IPS-11a (cell line): Measurements from ENCODE around the gene DAPK1.

Experiments used
- H3K4me3 ChIP-seq: one replicate; pipeline ENCODE4 v1.5.1; 2013; ENCODE audit warnings: low read depth, low read length, control low read depth

The DAPK1 gene

GRCh38 chr9:87587864-87588263 lies 90.2 kb downstream of the DAPK1 start:
- H3K4me3 ChIP-seq: no peak overlapping the region

DNA sequence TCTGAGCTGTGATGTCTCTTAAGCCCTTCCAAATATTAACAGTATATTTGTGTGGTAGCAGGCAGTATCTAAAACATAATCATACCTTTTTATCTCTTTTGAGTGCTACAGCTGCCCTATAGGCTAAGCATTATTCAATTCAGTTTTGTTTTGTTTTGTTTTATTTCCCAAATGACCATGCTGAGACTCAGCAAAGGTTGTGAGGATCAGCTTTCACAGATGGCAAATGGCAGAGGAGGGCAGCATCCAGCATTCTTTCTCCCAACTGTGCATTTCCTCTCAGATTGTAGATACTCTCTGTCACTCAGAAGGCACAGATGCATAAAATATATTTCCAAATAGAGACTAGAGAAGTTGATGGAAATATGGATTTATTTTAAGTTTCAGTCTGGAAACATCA lies 90.7 kb downstream of the DAPK1 start:
- no peak overlapping the region for H3K4me3 ChIP-seq

DNA sequence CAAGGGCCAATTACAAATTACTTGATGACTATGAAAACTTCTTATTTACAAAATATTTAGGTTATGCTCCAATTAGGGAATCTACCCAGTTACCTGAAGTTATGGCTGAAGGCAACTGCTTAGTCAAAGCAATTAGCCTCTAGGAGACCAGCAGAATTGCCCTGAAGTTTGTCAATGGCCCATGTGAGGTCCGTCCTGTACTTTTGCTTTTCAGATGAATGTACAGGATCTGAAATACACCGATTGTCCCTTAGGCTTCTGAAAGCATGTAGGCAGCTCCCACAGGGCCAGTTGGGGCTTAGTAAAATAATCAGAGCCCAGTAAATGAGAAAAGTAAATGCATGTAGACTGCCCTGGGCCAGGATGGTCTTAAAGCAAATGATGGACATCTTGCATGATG lies 93.3 kb downstream of the DAPK1 start:
- no peak overlapping the region for H3K4me3 ChIP-seq

DNA sequence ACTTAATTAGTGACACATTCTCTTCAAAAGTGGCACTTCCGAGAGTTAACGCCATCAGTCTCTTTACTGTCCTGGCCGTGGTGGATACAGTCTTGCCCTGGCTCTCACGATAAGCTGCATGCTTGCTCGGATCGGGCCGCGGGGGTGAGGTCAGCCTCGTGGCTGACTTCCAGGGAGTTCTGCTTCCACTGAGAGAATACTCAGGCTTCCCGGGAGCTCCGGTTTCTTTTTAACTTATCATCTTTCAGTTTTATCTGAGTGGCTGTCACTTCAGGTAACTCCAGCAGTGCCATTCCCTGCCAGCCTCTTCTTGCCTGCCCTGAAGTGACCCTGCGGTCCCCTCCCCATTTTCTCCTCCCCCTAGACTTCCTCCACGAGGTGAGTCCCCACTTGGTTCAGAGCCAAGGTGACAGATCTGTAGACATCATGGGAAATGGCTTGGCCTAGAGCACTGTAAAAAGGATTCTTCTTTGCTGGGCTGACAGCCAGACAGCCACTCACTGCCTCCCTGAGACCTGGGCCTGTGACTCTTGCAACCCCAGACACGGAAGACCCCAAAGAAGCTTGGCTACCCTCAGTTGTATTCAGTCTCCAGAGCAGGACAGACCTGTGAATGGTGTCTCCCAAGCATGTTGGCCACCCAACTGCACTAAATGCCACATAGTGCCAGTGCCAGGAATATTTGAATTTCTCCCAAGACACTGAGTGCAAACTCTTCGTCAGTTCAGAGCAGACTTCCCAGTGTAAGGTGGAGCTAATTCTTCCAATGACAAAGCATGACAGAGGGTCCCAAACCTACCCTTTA lies 95.1 kb downstream of the DAPK1 start:
- no peak overlapping the region for H3K4me3 ChIP-seq

- H3K4me3 ChIP-seq: no peak overlapping the region
Observed at GRCh38 chr9:87593359-87593980, 95.8 kb downstream of the DAPK1 start.

DNA sequence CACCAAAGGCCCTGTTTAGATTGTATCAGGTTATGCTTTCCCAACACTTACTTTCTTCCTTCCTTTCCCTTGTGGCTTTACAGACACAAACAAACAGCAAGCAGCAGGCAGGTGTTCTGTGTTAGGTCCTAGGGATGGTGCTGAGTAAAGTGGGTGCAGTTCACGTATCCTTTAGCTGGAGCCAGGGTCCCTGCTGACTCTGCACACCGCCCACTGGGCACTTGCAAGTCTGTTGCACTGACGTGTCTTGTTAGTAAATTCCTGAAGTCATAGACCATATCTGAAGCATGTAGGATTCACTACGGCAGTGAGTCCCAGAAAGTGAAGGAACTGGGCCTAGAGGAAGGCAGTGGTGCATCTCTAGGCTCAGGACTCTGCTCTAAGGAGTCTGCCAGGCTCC lies 96.5 kb downstream of the DAPK1 start:
- H3K4me3 ChIP-seq: no peak overlapping the region

DNA sequence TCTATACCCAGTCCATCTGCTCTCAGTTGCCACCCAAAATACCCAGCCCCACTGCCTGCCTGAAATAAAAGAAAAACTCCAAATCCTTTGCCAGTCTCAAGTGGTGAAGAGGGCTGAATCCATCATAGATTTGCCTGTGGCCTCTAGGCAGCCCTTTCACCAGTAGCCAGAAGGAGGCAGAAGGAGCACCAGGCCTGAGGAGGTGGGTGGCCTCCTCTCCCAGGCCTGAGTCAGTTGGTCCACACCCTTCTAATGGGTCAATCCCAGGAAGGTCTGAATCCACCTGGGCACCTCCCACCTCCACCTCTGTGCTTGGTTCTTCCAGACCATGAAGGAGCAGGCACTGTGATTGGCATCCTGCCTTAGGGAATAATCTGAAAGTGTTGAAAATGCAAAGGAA lies 97.0 kb downstream of the DAPK1 start:
- H3K4me3 ChIP-seq: no peak overlapping the region

DNA sequence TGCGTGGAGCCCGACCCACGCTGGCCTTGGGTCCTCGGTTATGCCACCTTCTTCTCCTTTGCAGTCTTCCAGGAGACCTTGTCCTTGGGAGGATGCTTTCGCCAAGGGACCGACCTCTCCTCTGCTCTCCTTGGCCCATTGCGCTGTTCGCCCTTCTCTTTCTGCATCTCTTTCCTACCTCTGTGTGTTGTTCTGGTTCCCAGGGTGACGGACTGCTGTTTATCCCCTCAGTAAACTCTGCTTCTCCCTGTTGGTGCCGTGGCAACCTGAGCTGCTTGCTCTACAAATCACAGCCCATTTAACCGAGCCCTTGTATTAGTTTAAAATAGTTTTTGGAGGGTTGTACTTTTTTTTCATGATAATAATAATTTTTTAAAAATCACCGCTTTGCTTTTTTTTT lies 97.9 kb downstream of the DAPK1 start:
- H3K4me3 ChIP-seq: no peak overlapping the region

DNA sequence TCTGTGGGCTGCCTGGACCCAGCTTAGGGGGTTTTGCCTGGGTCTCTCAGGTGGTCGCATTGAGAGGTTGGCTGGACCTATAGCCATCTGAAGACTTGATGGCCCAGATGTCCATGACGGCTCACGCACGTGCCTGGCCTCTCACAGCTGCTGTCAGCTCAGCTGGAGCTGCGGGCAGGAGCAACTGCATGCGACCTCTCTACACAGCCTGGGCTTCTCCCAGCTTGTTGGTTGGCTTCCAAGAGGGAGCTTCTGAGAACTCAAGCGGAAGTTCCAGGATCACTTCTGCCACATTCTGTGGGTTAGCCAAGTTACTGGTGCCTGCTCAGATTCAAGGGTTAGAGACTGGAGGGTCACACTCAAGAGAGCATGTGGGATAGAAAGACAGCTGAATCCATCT lies 99.2 kb downstream of the DAPK1 start:
- H3K4me3 ChIP-seq: no peak overlapping the region

GRCh38 chr9:87597710-87598443 lies 100.2 kb downstream of the DAPK1 start:
- no peak overlapping the region for H3K4me3 ChIP-seq

DNA sequence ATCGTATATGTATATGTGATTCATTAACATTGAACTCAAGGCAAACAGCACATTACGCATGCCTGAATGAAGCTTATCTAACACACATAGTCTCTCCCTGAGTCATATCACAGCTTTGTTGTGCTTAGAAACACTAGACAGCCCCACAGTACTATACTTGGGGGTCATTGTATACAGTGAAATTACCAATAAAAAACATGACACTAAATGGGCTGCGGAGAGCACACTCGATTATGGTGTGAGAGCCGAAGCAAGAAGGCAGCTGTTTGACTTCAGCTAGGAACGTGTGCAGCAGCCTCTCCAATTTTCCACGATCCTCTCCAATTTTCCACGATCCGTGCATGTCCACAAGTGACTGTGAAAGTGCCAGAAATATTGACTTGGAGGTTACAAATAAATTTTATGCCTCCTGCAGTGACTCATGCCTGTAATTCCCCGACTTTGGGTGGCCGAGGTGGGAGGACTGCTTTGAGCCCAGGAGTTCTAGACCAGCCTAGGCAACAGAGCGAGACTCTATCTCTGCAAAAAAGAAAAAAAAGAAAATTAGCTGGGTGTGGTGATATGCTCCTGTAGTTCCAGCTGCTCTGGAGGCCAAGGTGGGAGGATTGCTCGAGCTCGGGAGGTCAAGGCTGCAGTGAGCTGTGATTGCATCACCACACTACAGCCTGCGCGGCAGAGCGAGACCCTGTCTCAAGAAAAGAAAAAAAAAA lies 102.4 kb downstream of the DAPK1 start:
- H3K4me3 ChIP-seq: no peak overlapping the region

- no peak overlapping the region for H3K4me3 ChIP-seq
Observed at GRCh38 chr9:87601176-87601575, 103.5 kb downstream of the DAPK1 start.

DNA sequence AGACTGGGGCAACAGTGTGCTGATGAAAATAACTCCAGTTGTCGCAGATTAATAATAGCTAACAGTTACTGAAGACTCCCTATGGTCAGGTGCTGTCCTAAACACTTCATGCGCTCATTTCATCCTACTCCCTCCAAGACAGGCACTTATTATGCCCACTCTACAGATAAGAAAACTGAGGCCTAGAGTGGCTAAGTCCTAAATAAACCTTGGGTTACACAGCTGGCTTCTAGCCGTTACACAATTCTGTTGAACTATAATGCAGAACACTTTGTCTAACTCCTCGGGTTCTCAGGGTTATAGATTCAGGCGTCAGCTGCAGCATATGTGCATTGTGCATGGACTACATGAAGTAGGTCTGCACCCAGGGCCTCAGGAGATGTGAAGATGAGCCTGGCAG lies 103.9 kb downstream of the DAPK1 start:
- no peak overlapping the region for H3K4me3 ChIP-seq

DNA sequence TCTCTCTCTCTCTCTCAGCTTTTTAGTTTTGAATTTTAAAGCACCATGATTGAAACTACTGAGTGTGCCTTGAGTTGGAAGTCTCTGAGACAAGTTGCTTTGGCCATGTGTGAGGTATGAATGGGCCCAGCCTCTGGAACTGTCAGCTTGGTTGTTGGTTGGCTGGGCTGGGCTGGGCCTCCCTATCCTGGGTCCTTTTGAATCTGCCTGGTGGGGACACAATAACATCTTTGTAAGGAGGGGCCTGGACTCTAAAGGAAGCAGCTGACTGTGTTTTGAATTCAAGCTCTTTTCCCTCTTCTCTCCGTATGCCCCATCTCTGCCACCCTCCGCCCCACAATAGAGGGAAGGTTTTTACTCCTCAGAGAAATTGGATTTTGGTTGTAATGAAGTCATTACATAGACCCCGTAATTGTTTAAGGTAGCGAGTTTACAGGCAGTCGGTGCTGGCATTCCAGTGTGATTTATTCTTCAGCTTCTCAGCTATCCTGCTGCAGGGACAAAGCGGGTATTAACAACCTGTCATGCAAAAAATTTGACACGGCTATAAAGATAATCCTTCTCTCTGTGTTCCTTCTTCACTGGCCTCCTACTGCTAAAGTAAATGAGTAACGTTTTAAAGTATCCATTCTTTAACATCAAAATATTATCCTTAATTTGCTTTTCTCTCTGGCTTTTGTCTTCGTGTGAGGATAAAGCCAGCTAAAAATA lies 105.4 kb downstream of the DAPK1 start:
- H3K4me3 ChIP-seq: no peak overlapping the region

GRCh38 chr9:87603854-87604490 lies 106.3 kb downstream of the DAPK1 start:
- no peak overlapping the region for H3K4me3 ChIP-seq

DNA sequence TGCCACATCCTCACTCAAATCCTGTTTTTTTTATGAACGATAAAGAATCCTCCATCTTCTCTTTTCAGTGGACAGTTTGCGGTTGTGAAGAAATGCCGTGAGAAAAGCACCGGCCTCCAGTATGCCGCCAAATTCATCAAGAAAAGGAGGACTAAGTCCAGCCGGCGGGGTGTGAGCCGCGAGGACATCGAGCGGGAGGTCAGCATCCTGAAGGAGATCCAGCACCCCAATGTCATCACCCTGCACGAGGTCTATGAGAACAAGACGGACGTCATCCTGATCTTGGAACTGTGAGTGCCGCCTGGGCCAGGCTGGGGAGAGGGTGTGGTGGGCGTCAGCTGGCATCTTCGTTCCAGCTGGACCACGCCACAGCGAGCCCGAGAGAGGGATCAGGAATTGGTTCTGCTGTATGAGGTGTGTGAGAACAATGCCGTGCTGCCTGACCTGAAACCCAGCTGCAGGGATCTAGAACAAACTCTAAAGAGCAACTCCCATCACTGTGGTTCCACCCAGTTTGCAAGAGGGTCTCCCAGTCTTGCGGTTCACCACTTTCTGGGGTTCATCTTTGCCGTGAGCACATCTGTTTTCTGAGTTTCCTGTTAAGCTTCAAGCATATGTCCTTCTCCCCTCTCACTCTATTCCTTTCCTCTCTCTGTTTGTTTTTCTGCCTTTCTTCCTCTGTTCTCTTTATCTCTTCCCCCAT lies 107.4 kb downstream of the DAPK1 start:
- no peak overlapping the region for H3K4me3 ChIP-seq

DNA sequence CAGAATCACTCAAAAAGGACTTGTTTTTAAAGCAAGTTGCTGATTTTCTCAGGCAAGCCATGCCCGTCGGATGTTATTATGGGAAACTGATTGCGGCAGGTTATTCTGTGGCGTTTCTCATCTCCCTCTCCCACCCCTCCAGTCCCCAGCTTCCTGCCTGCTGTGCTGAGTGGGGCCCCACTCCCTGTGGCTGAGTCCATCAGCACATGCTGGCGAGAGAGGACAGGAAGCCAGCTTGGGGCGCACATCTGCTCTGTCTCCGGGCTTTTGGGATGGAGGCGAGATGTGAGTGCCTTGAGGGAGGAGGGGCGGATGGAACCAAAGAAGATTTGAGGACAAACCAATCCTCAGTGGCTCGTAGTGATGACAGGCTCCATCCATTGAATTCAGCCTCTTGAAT lies 108.0 kb downstream of the DAPK1 start:
- H3K4me3 ChIP-seq: no peak overlapping the region

- H3K4me3 ChIP-seq: no peak overlapping the region
Observed at GRCh38 chr9:87606841-87607521, 109.3 kb downstream of the DAPK1 start.

GRCh38 chr9:87607859-87608258 lies 110.2 kb downstream of the DAPK1 start:
- H3K4me3 ChIP-seq: no peak overlapping the region
